Mesendoderm (in vitro differentiated cells): ENCODE data around the gene RNF222.

Source experiments
- DNase-seq: peaks from one replicate; pipeline ENCODE4 v3.0.0; 2013
- H2AK5ac ChIP-seq: 2 replicates; pipeline ENCODE4 v1.6.1; 2013; ENCODE audit warnings: low read length, inconsistent platforms
- H2BK120ac ChIP-seq: 2 replicates; pipeline ENCODE4 v1.6.1; 2013; ENCODE audit warnings: low read depth, mild to moderate bottlenecking, low read length, moderate library complexity, mixed read lengths
- H2BK15ac ChIP-seq: replicated peaks from 2 replicates; pipeline ENCODE4 v1.6.1; 2013; ENCODE audit warnings: low read depth, mild to moderate bottlenecking, moderate library complexity
- H2BK5ac ChIP-seq: 2 replicates; pipeline ENCODE4 v1.6.1; 2013; ENCODE audit warnings: low read length, inconsistent platforms
- H3K18ac ChIP-seq: 2 replicates; pipeline ENCODE4 v1.6.1; 2013; ENCODE audit warnings: mild to moderate bottlenecking, low read length, mixed read lengths
- H3K23ac ChIP-seq: one replicate; pipeline ENCODE4 v1.6.1; 2013; ENCODE audit warnings: low read length
- H3K27ac ChIP-seq: 2 replicates; pipeline ENCODE4 v1.5.1; 2013; ENCODE audit warnings: low read depth, mild to moderate bottlenecking, inconsistent platforms, low read length, moderate library complexity
- H3K27me3 ChIP-seq: 2 replicates; pipeline ENCODE4 v1.6.1; 2013; ENCODE audit warnings: low read length, control low read depth, mild to moderate bottlenecking, inconsistent platforms; ENCODE audit not compliant: insufficient read depth, poor library complexity
- H3K36me3 ChIP-seq: 2 replicates; pipeline ENCODE4 v1.6.1; 2013; ENCODE audit warnings: low read length, inconsistent platforms; ENCODE audit not compliant: control insufficient read depth, insufficient read depth
- H3K4ac ChIP-seq: one replicate; pipeline ENCODE4 v1.6.1; 2013; ENCODE audit warnings: low read depth, mild to moderate bottlenecking, low read length, moderate library complexity
- H3K4me1 ChIP-seq: 2 replicates; pipeline ENCODE4 v1.6.1; 2013; ENCODE audit warnings: low read depth, low read length, inconsistent platforms; ENCODE audit not compliant: control insufficient read depth
- H3K4me2 ChIP-seq: 2 replicates; pipeline ENCODE4 v1.6.1; 2013; ENCODE audit warnings: low read length
- H3K4me3 ChIP-seq: 2 replicates; pipeline ENCODE4 v1.5.1; 2013; ENCODE audit warnings: mild to moderate bottlenecking, low read length
- H3K56ac ChIP-seq: one replicate; pipeline ENCODE4 v1.6.1; 2013; ENCODE audit warnings: low read length
- H3K79me1 ChIP-seq: 2 replicates; pipeline ENCODE4 v1.6.1; 2013; ENCODE audit warnings: low read length, inconsistent platforms
- H3K79me2 ChIP-seq: 2 replicates; pipeline ENCODE4 v1.6.1; 2013; ENCODE audit warnings: mild to moderate bottlenecking, low read length; ENCODE audit not compliant: control insufficient read depth, insufficient read depth
- H3K9ac ChIP-seq: 2 replicates; pipeline ENCODE4 v1.6.1; 2013; ENCODE audit warnings: low read length, inconsistent platforms
- H4K5ac ChIP-seq: one replicate; pipeline ENCODE4 v1.6.1; 2013; ENCODE audit warnings: low read length
- H4K8ac ChIP-seq: one replicate; pipeline ENCODE4 v1.6.1; 2013; ENCODE audit warnings: low read depth, mild to moderate bottlenecking, control low read depth, low read length, moderate library complexity
- WGBS: extraction: QIAGEN DNeasy Blood & Tissue Kit; methylation state at CpG from one replicate; pipeline ENCODE4 v1.1.7; 2013; ENCODE audit warnings: low lambda C conversion rate, missing lambda C conversion rate; ENCODE audit not compliant: insufficient coverage; ENCODE audit errors: extremely low coverage; 5-methylcytosine and 5-hydroxymethylcytosine counted together

Gene RNF222

GRCh38 chr17:8439681-8440080 lies 42.1 kb upstream of the RNF222 start:
- Histone ChIP-seq H2BK15ac (no peak overlapping the region), H3K56ac (no peak overlapping the region), H2BK120ac (no peak overlapping the region), H3K4me2 (no peak overlapping the region), H3K23ac (no peak overlapping the region), H3K27ac (no peak overlapping the region), H3K4me1 (no peaks in the 10 kb centered on the region), H4K8ac (no peak overlapping the region), H3K79me2 (peaks cover 42% of the 10 kb centered on the region), H3K36me3 (peaks cover 1% of the 10 kb centered on the region), H3K4me3 (no peak overlapping the region), H3K18ac (no peak overlapping the region), H3K9ac (no peak overlapping the region), H3K4ac (no peak overlapping the region), H2AK5ac (no peak overlapping the region), H3K79me1 (peaks cover 19% of the 10 kb centered on the region), H2BK5ac (no peak overlapping the region), H4K5ac (no peak overlapping the region), H3K27me3 (no peaks in the 10 kb centered on the region)
- WGBS, result no CpG with 5 or more reads among the region's 3 CpGs
- DNase-seq, result no peak

- Histone ChIP-seq H3K9ac (no peak overlapping the region), H3K56ac (no peak overlapping the region), H2AK5ac (no peak overlapping the region), H3K18ac (no peak overlapping the region), H3K23ac (no peak overlapping the region), H3K4me1 (no peaks in the 10 kb centered on the region), H3K79me1 (peaks cover 13% of the 10 kb centered on the region), H3K27ac (no peak overlapping the region), H3K4ac (no peak overlapping the region), H3K4me3 (no peak overlapping the region), H2BK5ac (no peak overlapping the region), H4K5ac (no peak overlapping the region), H3K79me2 (peaks cover 40% of the 10 kb centered on the region), H2BK120ac (no peak overlapping the region), H4K8ac (no peak overlapping the region), H2BK15ac (no peak overlapping the region), H3K27me3 (no peaks in the 10 kb centered on the region), H3K36me3 (no peaks in the 10 kb centered on the region), H3K4me2 (no peak overlapping the region)
- no peak for DNase-seq
- WGBS, result no CpG with 5 or more reads among the region's 5 CpGs
Measured at GRCh38 chr17:8438441-8438840, 40.8 kb upstream of the RNF222 start.

GRCh38 chr17:8436844-8437171 lies 39.2 kb upstream of the RNF222 start:
- Histone ChIP-seq H3K27ac (no peak overlapping the region), H4K5ac (no peak overlapping the region), H3K79me1 (peaks cover 7% of the 10 kb centered on the region), H3K23ac (no peak overlapping the region), H3K36me3 (no peaks in the 10 kb centered on the region), H3K4me1 (no peaks in the 10 kb centered on the region), H4K8ac (no peak overlapping the region), H2BK120ac (no peak overlapping the region), H3K18ac (no peak overlapping the region), H2AK5ac (no peak overlapping the region), H3K27me3 (no peaks in the 10 kb centered on the region), H2BK5ac (no peak overlapping the region), H3K79me2 (peaks cover 33% of the 10 kb centered on the region), H3K56ac (peak overlapping the region; percentile 94), H2BK15ac (no peak overlapping the region), H3K4me2 (peak overlapping the region; percentile 73), H3K4ac (no peak overlapping the region), H3K9ac (peak overlapping the region; percentile 92), H3K4me3 (peak overlapping the region; percentile 83)
- DNase-seq, result no peak
- no CpG with 5 or more reads among the region's 5 CpGs for WGBS

- WGBS, result no CpG with 5 or more reads among the region's 43 CpGs
Measured at GRCh38 chr17:8436169-8436843, 38.7 kb upstream of the RNF222 start.

GRCh38 chr17:8435245-8436168 lies 37.9 kb upstream of the RNF222 start, which contains the start of gene NDEL1:
Gene NDEL1 (plus strand): TSS chr17:8435884. CDS start chr17:8444272, 8,388 bp downstream.
- no peak within 1 kb of the TSS for H2AK5ac ChIP-seq
- no peaks in the 10 kb centered on the region for H3K36me3 ChIP-seq
- no peaks in the 10 kb centered on the region for H3K4me1 ChIP-seq
- peaks cover 2% of the 10 kb centered on the region for H3K79me1 ChIP-seq
- no peak within 1 kb of the TSS for H2BK15ac ChIP-seq
- no peaks in the 10 kb centered on the region for H3K27me3 ChIP-seq
- no CpG with 5 or more reads among the region's 68 CpGs for WGBS
- H3K4me3 ChIP-seq, result peak within 1 kb of the TSS; percentile 83
- peak within 1 kb of the TSS; percentile 94 for H3K56ac ChIP-seq
- peak within 1 kb of the TSS; percentile 86 for H3K18ac ChIP-seq
- peak within 1 kb of the TSS; percentile 92 for H3K9ac ChIP-seq
- H2BK120ac ChIP-seq, result peak within 1 kb of the TSS; percentile 0
- DNase-seq, result peak; percentile 99
- H3K79me2 ChIP-seq, result peaks cover 22% of the 10 kb centered on the region
- H4K8ac ChIP-seq, result peak within 1 kb of the TSS; percentile 3
- peak within 1 kb of the TSS; percentile 96 for H3K4me2 ChIP-seq
- no peak within 1 kb of the TSS for H2BK5ac ChIP-seq
- peak within 1 kb of the TSS; percentile 74 for H3K23ac ChIP-seq
- peak within 1 kb of the TSS; percentile 92 for H4K5ac ChIP-seq
- H3K4ac ChIP-seq, result peak within 1 kb of the TSS; percentile 76
- H3K27ac ChIP-seq, result peak within 1 kb of the TSS; percentile 96

More at GRCh38 chr17:8436169-8436843, 38.7 kb upstream of the RNF222 start:
- Histone ChIP-seq H2AK5ac (no peak overlapping the region), H2BK15ac (no peak overlapping the region), H3K56ac (peak overlapping the region; percentile 94), H3K4ac (no peak overlapping the region), H3K79me1 (peaks cover 4% of the 10 kb centered on the region), H3K79me2 (peaks cover 29% of the 10 kb centered on the region), H4K5ac (no peak overlapping the region), H3K27ac (peak overlapping the region; percentile 96), H3K18ac (peak overlapping the region; percentile 86), H2BK5ac (no peak overlapping the region), H3K9ac (peak overlapping the region; percentile 92), H2BK120ac (peak overlapping the region; percentile 0), H3K23ac (no peak overlapping the region), H4K8ac (no peak overlapping the region), H3K36me3 (no peaks in the 10 kb centered on the region), H3K4me3 (peak overlapping the region; percentile 83), H3K4me1 (no peaks in the 10 kb centered on the region), H3K27me3 (no peaks in the 10 kb centered on the region), H3K4me2 (peak overlapping the region; percentile 73)
- peak; percentile 91 for DNase-seq
